Ureter (tissue), 1 donor: ENCODE data around the gene COX10. TPM values are rescaled to one million over a fixed set of nuclear protein-coding genes. Genes with fewer than 3 reads are reported as not detected.
"Not testable (repeated sequence)": the region's sequence is repeated elsewhere in the genome, so short reads cannot be mapped to it uniquely, and the experiment has no call there.

ENCODE experiments used
- DNase-seq: peaks from one replicate; pipeline ENCODE4 v3.0.0-alpha.2; 2020; ENCODE audit warnings: low spot score
- total RNA-seq: library from RNA; stranded (reverse); gene quantifications from one replicate; pipeline ENCODE4 v1.2.4, GENCODE V29; 2023
- donor health status: DM: yes; HTN: yes; CAD: no.

COX10 gene
- total RNA-seq, 1 donor from 2014 or later: 24.9 TPM

GRCh38 chr17:14179951-14180350, 110.6 kb downstream of the COX10 start:
- not testable (repeated sequence) for DNase-seq

GRCh38 chr17:14182084-14182483, 112.8 kb downstream of the COX10 start:
- not testable (repeated sequence) for DNase-seq

- DNase-seq: not testable (repeated sequence)
These were observed 115.2 kb downstream of the COX10 start for GRCh38 chr17:14184536-14184935.

GRCh38 chr17:14186443-14186842, 117.1 kb downstream of the COX10 start:
- not testable (repeated sequence) for DNase-seq

- not testable (repeated sequence) for DNase-seq
These were observed 121.5 kb downstream of the COX10 start for GRCh38 chr17:14190774-14191173.

GRCh38 chr17:14191469-14191868, 122.2 kb downstream of the COX10 start:
- DNase-seq: not testable (repeated sequence)

- DNase-seq: not testable (repeated sequence)
These were observed 122.7 kb downstream of the COX10 start for GRCh38 chr17:14192039-14192438.

- not testable (repeated sequence) for DNase-seq
These were observed 123.5 kb downstream of the COX10 start for GRCh38 chr17:14192636-14193344.

- DNase-seq: no peak
These were observed 127.2 kb downstream of the COX10 start for GRCh38 chr17:14196377-14196997.

GRCh38 chr17:14197057-14197456, 127.8 kb downstream of the COX10 start:
- no peak for DNase-seq

- no peak for DNase-seq
These were observed 128.3 kb downstream of the COX10 start for GRCh38 chr17:14197586-14197985.

- no peak for DNase-seq
These were observed 128.7 kb downstream of the COX10 start for GRCh38 chr17:14198013-14198412.

GRCh38 chr17:14198575-14198974, 129.3 kb downstream of the COX10 start:
- DNase-seq: no peak

- DNase-seq: no peak
These were observed 130.3 kb downstream of the COX10 start for GRCh38 chr17:14199601-14200000.

- no peak for DNase-seq
These were observed 131.1 kb downstream of the COX10 start for GRCh38 chr17:14200354-14200753.

- DNase-seq: no peak
These were observed 132.0 kb downstream of the COX10 start for GRCh38 chr17:14201021-14201987.

- DNase-seq: no peak
These were observed 132.7 kb downstream of the COX10 start for GRCh38 chr17:14201988-14202380.

- no peak for DNase-seq
These were observed 133.3 kb downstream of the COX10 start for GRCh38 chr17:14202388-14203166.

- DNase-seq: no peak
These were observed 134.1 kb downstream of the COX10 start for GRCh38 chr17:14203388-14203787.

GRCh38 chr17:14204084-14204483, 134.8 kb downstream of the COX10 start:
- DNase-seq: no peak

- DNase-seq: no peak
These were observed 135.2 kb downstream of the COX10 start for GRCh38 chr17:14204546-14204945.
